Activated CD8-positive, alpha-beta T cell treated with anti-CD3 and anti-CD28 coated beads for 36 hours (primary cell): Measurements from ENCODE around the gene SCAF8. TPM values are rescaled to one million over a fixed set of nuclear protein-coding genes. Genes with fewer than 3 reads are reported as not detected.
"Not testable (repeated sequence)": the region's sequence is repeated elsewhere in the genome, so short reads cannot be mapped to it uniquely, and the experiment has no call there.

Source experiments
- ATAC-seq: fragments of 200-7000 bp; cut with Tn5 transposase; one replicate; pipeline ENCODE4 v1.10.0; 2021; ENCODE audit warnings: mild to moderate bottlenecking, moderate library complexity
- CTCF ChIA-PET: fragments of 350-600 bp; sonication (Branson Sonifier 250); formaldehyde crosslinking; loops from one replicate; lab custom pipeline; 2021; ENCODE audit warnings: antibody characterized with exemption; lab: Charles Lee
- POLR2A ChIA-PET: fragments of 350-600 bp; sonication (Branson Sonifier 250); formaldehyde crosslinking; loops from one replicate; lab custom pipeline; 2021; ENCODE audit warnings: antibody characterized with exemption; lab: Charles Lee
- DNase-seq: peaks from one replicate; pipeline ENCODE4 v3.0.0-alpha.2; 2020
- H3K27ac Mint-ChIP-seq: one replicate; pipeline ENCODE4 v1.8.0; 2021; ENCODE audit warnings: mild to moderate bottlenecking, mixed read lengths
- H3K27me3 Mint-ChIP-seq: one replicate; pipeline ENCODE4 v1.8.0; 2021; ENCODE audit warnings: mixed read lengths
- H3K36me3 Mint-ChIP-seq: one replicate; pipeline ENCODE4 v1.8.0; 2021; ENCODE audit warnings: low read depth, mixed read lengths
- H3K4me1 Mint-ChIP-seq: one replicate; pipeline ENCODE4 v1.8.0; 2021; ENCODE audit warnings: low read depth, mixed read lengths
- H3K4me3 Mint-ChIP-seq: one replicate; pipeline ENCODE4 v1.8.0; 2021; ENCODE audit warnings: mild to moderate bottlenecking, moderate library complexity, mixed read lengths
- H3K9me3 Mint-ChIP-seq: one replicate; pipeline ENCODE4 v1.8.0; 2021; ENCODE audit warnings: mixed read lengths
- CTCF ChIP-seq: fragments of 200-600 bp; IDR thresholded peaks from one replicate; pipeline ENCODE4 v1.8.0; 2022; ENCODE audit warnings: antibody characterized with exemption, mild to moderate bottlenecking
- intact Hi-C: fragments of 100-400 bp; cut with micrococcal nuclease; formaldehyde crosslinking; loops from one replicate; pipeline ENCODE4 v1.10.0; 2022
- total RNA-seq, 2 experiments: library from RNA; stranded (reverse); gene quantifications; one replicate each; pipeline ENCODE4 v1.2.3, GENCODE V29; 2021

The SCAF8 gene
- total RNA-seq, 2 experiments from 2014 or later = 31.3 to 32.9 TPM

- no peak for TF ChIP-seq CTCF
- Mint-ChIP-seq H3K27me3 (no peaks in the 10 kb centered on the region), H3K27ac (no peak overlapping the region), H3K36me3 (peaks cover 31% of the 10 kb centered on the region), H3K4me3 (no peak overlapping the region), H3K9me3 (no peaks in the 10 kb centered on the region), H3K4me1 (peaks cover 79% of the 10 kb centered on the region)
- CTCF ChIA-PET = interaction anchor here (1.2 to 2.1 kb wide), 2 partner anchors 11 to 12 kb away, joined by 3 to 6 read pairs; no protein-coding TSS in a partner anchor
- POLR2A ChIA-PET = no interaction called here
- ATAC-seq = peak; percentile 51
- intact Hi-C loops = no loop called here
- no peak for DNase-seq
Measured at GRCh38 chr6:154767003-154767723, 33.9 kb downstream of the SCAF8 start.

GRCh38 chr6:154768280-154768679 is 35.1 kb downstream of the SCAF8 start:
- peaks cover 1% of the 10 kb centered on the region for H3K9me3 Mint-ChIP-seq
- H3K4me3 Mint-ChIP-seq = no peak overlapping the region
- H3K27ac Mint-ChIP-seq = no peak overlapping the region
- TF ChIP-seq CTCF = no peak
- no peaks in the 10 kb centered on the region for H3K27me3 Mint-ChIP-seq
- peaks cover 75% of the 10 kb centered on the region for H3K4me1 Mint-ChIP-seq
- H3K36me3 Mint-ChIP-seq = peaks cover 30% of the 10 kb centered on the region
- no peak for DNase-seq
- POLR2A ChIA-PET = interaction anchor here (0.6 kb wide), 1 partner anchor 353 kb away, joined by 3 read pairs; no protein-coding TSS in a partner anchor
- no peak for ATAC-seq
- intact Hi-C loops = no loop called here
- CTCF ChIA-PET = interaction anchor here (2.1 kb wide), 1 partner anchor 12 kb away, joined by 6 read pairs; no protein-coding TSS in a partner anchor

- Mint-ChIP-seq H3K4me1 (peaks cover 45% of the 10 kb centered on the region), H3K27me3 (no peaks in the 10 kb centered on the region), H3K4me3 (peak overlapping the region; percentile 32), H3K9me3 (peaks cover 1% of the 10 kb centered on the region), H3K27ac (peak overlapping the region; percentile 80), H3K36me3 (peaks cover 31% of the 10 kb centered on the region)
- CTCF ChIA-PET = interaction anchor here (0.7 to 1.7 kb wide), 4 partner anchors 8 to 98 kb away, joined by 3 to 10 read pairs (median 3); no protein-coding TSS in a partner anchor
- ATAC-seq = peak; percentile 72
- intact Hi-C loops = loop anchor here (5.0 kb wide), 1 partner anchor 41 kb away; the partner anchor contains the start of gene SCAF8
- POLR2A ChIA-PET = no interaction called here
- DNase-seq = no peak
- no peak for TF ChIP-seq CTCF
Measured at GRCh38 chr6:154773610-154774089, 40.4 kb downstream of the SCAF8 start.

GRCh38 chr6:154779157-154779556 is 45.9 kb downstream of the SCAF8 start:
- intact Hi-C loops, ATAC-seq, CTCF ChIA-PET, H3K27me3 Mint-ChIP-seq, H3K4me3 Mint-ChIP-seq, H3K27ac Mint-ChIP-seq, DNase-seq, H3K9me3 Mint-ChIP-seq: not testable (repeated sequence)
- H3K4me1 Mint-ChIP-seq = peaks cover 25% of the 10 kb centered on the region
- peaks cover 29% of the 10 kb centered on the region for H3K36me3 Mint-ChIP-seq
- POLR2A ChIA-PET = interaction anchor here (0.6 to 1.2 kb wide), 3 partner anchors 23 to 37 kb away, joined by 3 to 4 read pairs (median 3); no protein-coding TSS in a partner anchor

GRCh38 chr6:154782193-154782592 is 49.0 kb downstream of the SCAF8 start:
- CTCF ChIA-PET = interaction anchor here (0.7 to 1.4 kb wide), 3 partner anchors 10 to 107 kb away, joined by 3 to 8 read pairs (median 4); no protein-coding TSS in a partner anchor
- DNase-seq (no peak), ATAC-seq (no peak)
- intact Hi-C loops = no loop called here
- H3K27ac Mint-ChIP-seq = no peak overlapping the region
- no peaks in the 10 kb centered on the region for H3K27me3 Mint-ChIP-seq
- H3K9me3 Mint-ChIP-seq = no peaks in the 10 kb centered on the region
- H3K4me3 Mint-ChIP-seq = no peak overlapping the region
- peaks cover 35% of the 10 kb centered on the region for H3K36me3 Mint-ChIP-seq
- TF ChIP-seq CTCF = no peak
- POLR2A ChIA-PET = interaction anchor here (1.5 kb wide), 1 partner anchor 10 kb away, joined by 3 read pairs; no protein-coding TSS in a partner anchor
- H3K4me1 Mint-ChIP-seq = peaks cover 26% of the 10 kb centered on the region
